Measurements from ENCODE around the gene TAS1R1. TPM values are rescaled to one million over a fixed set of nuclear protein-coding genes. Genes with fewer than 3 reads are reported as not detected.

TAS1R1 gene
- total and polyA plus RNA-seq, 9 of the 15 experiments (the other 6 are each of a cell fraction or from before 2014, with no cell fraction given): 0.06 TPM; not detected in 8

DNA sequence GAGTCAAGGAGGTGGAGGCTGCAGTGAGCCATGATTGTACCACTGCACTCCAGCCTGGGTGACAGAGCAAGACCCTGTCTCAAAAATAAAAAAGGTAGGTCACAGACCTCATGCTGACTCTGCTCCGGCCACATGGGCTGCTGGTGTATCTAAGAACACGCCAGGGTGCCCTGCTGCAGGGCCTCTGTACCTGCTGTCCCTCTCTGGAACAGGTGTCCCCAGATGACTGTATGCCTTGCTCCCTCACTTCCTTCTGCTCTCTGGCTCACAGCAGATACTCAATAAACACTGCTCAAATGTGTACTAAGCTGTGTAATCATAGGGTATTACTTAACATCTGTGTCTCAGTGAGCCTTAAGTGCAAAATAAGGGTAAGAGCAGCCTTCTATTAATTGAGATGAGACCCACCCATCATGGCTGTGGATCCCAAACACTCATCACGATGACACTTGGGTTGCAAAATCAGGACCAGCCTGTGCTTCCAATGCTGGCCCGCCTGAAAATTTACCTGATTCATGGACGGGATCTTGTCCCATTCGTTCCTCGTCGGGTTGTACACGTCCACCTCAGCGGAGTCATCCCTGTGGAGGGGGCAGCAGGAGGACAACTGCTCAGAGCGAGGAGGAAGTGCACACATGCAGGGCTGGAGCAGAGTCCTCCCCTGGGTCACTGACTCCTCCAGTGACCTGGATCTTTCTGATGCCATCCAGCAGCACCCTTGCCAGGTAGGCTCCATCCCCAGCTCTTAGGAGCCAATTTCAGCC, 40.1 kb downstream of the TAS1R1 start:
- peak overlapping the region in 1 of 2 experiments; percentile 22; a peak in 2 of 4 replicates for H3K9ac ChIP-seq (ENCODE audit: insufficient read depth in 1 of 2, low read depth in 2 of 2, low read length in 2 of 2)
- ChIA-PET CTCF (ENCODE audit: low intra/inter-chr PET ratio) (no interaction called here), POLR2A (interaction anchor here (0.5 to 10.7 kb wide), 8 partner anchors 7 to 1097 kb away, joined by 3 to 221 read pairs (median 3); partner anchors contain the start of genes KLHL21 and ZBTB48)
- peaks cover 97% of the 10 kb centered on the region for H3K36me3 ChIP-seq (ENCODE audit: control insufficient read depth, insufficient read depth, low read length)
- no peaks in the 10 kb centered on the region for H3K27me3 ChIP-seq (ENCODE audit: control insufficient read depth in 2 of 2, insufficient read depth in 2 of 2, low read length in 2 of 2)
- in situ Hi-C loops (cut with MboI): no loop called here
- intact Hi-C loops (cut with micrococcal nuclease): no loop called here
- peaks cover 23% of the 10 kb centered on the region for H3K9me1 ChIP-seq (ENCODE audit: control insufficient read depth, insufficient read depth, low read length)
- H3K79me2 ChIP-seq (ENCODE audit: control insufficient read depth, insufficient read depth, low read length): peaks cover 53% of the 10 kb centered on the region
- no peak overlapping the region for H3K4me2 ChIP-seq (ENCODE audit: insufficient read depth, low read length)
- FAIRE-seq: no peak
- no peak overlapping the region for H3K27ac ChIP-seq (ENCODE audit: extremely low read depth, low read depth, low read length)
- no TSS peak for BruUV-seq (replicated peaks)
- no peak for ATAC-seq
- no peak overlapping the region for H2AFZ ChIP-seq (ENCODE audit: low read depth, low read length)
- no peak overlapping the region for H3K4me3 ChIP-seq
- no peak for DNase-seq (ENCODE audit: extremely low read depth in 1 of 4, low spot score in 3 of 4)
- H3K9me3 ChIP-seq (replicated peaks; ENCODE audit: control insufficient read depth, insufficient read depth, low read depth, low read length): no peaks in the 10 kb centered on the region
- H3K4me1 ChIP-seq (replicated peaks in 1 of 2; ENCODE audit: control insufficient read depth in 2 of 2, insufficient read depth in 2 of 2, low read length in 2 of 2): peaks cover 17 to 42% of the 10 kb centered on the region in 2 experiments
- H4K20me1 ChIP-seq (replicated peaks; ENCODE audit: control insufficient read depth, insufficient read depth, low read length): peaks cover 51% of the 10 kb centered on the region
- 92% methylated on average over 11 of the region's 11 CpGs for WGBS (ENCODE audit: insufficient coverage, low coverage, missing lambda C conversion rate)
- peak; percentile 25; the same call in 1 of the 2 replicates for TF ChIP-seq PHTF2 (CRISPR knock-in tag; IDR thresholded peaks at IDR 0.05)
- no peak for TF ChIP-seq BHLHE40 (IDR thresholded peaks at IDR 0.05; ENCODE audit: low read length)

DNA sequence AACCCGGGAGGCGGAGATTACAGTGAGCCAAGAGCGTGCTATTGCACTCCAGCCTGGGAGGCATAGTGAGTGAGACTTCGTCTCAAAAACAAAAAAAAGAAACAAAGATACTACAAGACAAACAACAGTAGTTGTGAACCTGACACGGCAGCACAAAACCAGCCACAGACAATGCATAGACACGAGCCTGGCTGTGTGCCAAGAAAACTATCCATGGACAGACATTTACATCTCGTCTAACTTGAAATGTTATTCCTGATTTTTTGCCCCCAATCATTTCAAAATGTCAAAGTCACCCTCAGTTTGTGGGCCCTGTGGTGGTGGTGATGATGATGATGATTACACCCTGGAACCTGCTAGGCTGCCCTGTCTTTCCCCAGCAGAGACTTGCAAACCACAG, 41.2 kb downstream of the TAS1R1 start:
- POLR2A ChIA-PET: interaction anchor here (0.6 to 10.7 kb wide), 2 partner anchors 12 to 24 kb away, joined by 5 to 221 read pairs; partner anchors contain the start of gene ZBTB48
- no TSS peak for BruUV-seq (replicated peaks)
- no peak overlapping the region for H2AFZ ChIP-seq (ENCODE audit: low read depth, low read length)
- H3K27ac ChIP-seq (ENCODE audit: extremely low read depth, low read depth, low read length): no peak overlapping the region
- intact Hi-C loops (cut with micrococcal nuclease) (no loop called here), in situ Hi-C loops (cut with MboI) (no loop called here)
- no peak for DNase-seq (ENCODE audit: extremely low read depth in 1 of 4, low spot score in 3 of 4)
- FAIRE-seq: peak; percentile 52
- no peaks in the 10 kb centered on the region for H3K27me3 ChIP-seq (ENCODE audit: control insufficient read depth in 2 of 2, insufficient read depth in 2 of 2, low read length in 2 of 2)
- H3K9me1 ChIP-seq (ENCODE audit: control insufficient read depth, insufficient read depth, low read length): peaks cover 26% of the 10 kb centered on the region
- no peak for ATAC-seq
- H4K20me1 ChIP-seq (replicated peaks; ENCODE audit: control insufficient read depth, insufficient read depth, low read length): peaks cover 63% of the 10 kb centered on the region
- no peaks in the 10 kb centered on the region for H3K9me3 ChIP-seq (replicated peaks; ENCODE audit: control insufficient read depth, insufficient read depth, low read depth, low read length)
- H3K4me2 ChIP-seq (ENCODE audit: insufficient read depth, low read length): no peak overlapping the region
- H3K4me1 ChIP-seq (replicated peaks in 1 of 2; ENCODE audit: control insufficient read depth in 2 of 2, insufficient read depth in 2 of 2, low read length in 2 of 2): peaks cover 23 to 48% of the 10 kb centered on the region in 2 experiments
- H3K79me2 ChIP-seq (ENCODE audit: control insufficient read depth, insufficient read depth, low read length): peaks cover 65% of the 10 kb centered on the region
- no peak overlapping the region for H3K4me3 ChIP-seq
- H3K36me3 ChIP-seq (ENCODE audit: control insufficient read depth, insufficient read depth, low read length): peaks cover 93% of the 10 kb centered on the region
- CTCF ChIA-PET (ENCODE audit: low intra/inter-chr PET ratio): no interaction called here
- TF ChIP-seq TAL1 (IDR thresholded peaks at IDR 0.05): no peak
- TF ChIP-seq ZNF347 (CRISPR knock-in tag; IDR thresholded peaks at IDR 0.05; ENCODE audit: low read depth): no peak
- TF ChIP-seq NFIC (IDR thresholded peaks at IDR 0.05): peak; percentile 99
- TF ChIP-seq NFIX (CRISPR knock-in tag; IDR thresholded peaks at IDR 0.05; ENCODE audit: low read depth): peak; percentile 85
- TF ChIP-seq ZNF354B (CRISPR knock-in tag; IDR thresholded peaks at IDR 0.05): no peak
- peak; percentile 54 for TF ChIP-seq SMAD1 (IDR thresholded peaks at IDR 0.05; ENCODE audit: low read depth, low read length, partially characterized antibody)
- H3K9ac ChIP-seq (ENCODE audit: insufficient read depth in 1 of 2, low read depth in 2 of 2, low read length in 2 of 2): no peak overlapping the region; a peak in 1 of 4 replicates
- 77% methylated on average over 7 of the region's 7 CpGs for WGBS (ENCODE audit: insufficient coverage, low coverage, missing lambda C conversion rate)
